ENCODE results near the gene LCP2.

- TF ChIP-seq, protein P1, sequence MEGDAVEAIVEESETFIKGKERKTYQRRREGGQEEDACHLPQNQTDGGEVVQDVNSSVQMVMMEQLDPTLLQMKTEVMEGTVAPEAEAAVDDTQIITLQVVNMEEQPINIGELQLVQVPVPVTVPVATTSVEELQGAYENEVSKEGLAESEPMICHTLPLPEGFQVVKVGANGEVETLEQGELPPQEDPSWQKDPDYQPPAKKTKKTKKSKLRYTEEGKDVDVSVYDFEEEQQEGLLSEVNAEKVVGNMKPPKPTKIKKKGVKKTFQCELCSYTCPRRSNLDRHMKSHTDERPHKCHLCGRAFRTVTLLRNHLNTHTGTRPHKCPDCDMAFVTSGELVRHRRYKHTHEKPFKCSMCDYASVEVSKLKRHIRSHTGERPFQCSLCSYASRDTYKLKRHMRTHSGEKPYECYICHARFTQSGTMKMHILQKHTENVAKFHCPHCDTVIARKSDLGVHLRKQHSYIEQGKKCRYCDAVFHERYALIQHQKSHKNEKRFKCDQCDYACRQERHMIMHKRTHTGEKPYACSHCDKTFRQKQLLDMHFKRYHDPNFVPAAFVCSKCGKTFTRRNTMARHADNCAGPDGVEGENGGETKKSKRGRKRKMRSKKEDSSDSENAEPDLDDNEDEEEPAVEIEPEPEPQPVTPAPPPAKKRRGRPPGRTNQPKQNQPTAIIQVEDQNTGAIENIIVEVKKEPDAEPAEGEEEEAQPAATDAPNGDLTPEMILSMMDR (IDR thresholded peaks at IDR 0.05), result no peak
- TF ChIP-seq POLR2A (IDR thresholded peaks at IDR 0.05), result no peak
- TF ChIP-seq EP300 (IDR thresholded peaks at IDR 0.05), result no peak
Measured at GRCh38 chr5:170202117-170202516, 95.5 kb downstream of the LCP2 start.

Measured in tibial nerve (tissue), 4 donors.